EL (cell line): Measurements from ENCODE around the gene AMDHD1.

Experiments
- DNase-seq: peaks from one replicate; pipeline ENCODE4 v3.0.0-alpha.2; 2016

Gene AMDHD1

GRCh38 chr12:95996034-95996658 is 53.0 kb downstream of the AMDHD1 start, which contains the start of gene HAL:
Gene HAL, minus strand, starts transcription at chr12:95996344. Its CDS starts 434 bp downstream, at chr12:95995910.
- no peak for DNase-seq

GRCh38 chr12:95997276-95997675 is 54.1 kb downstream of the AMDHD1 start:
- no peak for DNase-seq

DNA sequence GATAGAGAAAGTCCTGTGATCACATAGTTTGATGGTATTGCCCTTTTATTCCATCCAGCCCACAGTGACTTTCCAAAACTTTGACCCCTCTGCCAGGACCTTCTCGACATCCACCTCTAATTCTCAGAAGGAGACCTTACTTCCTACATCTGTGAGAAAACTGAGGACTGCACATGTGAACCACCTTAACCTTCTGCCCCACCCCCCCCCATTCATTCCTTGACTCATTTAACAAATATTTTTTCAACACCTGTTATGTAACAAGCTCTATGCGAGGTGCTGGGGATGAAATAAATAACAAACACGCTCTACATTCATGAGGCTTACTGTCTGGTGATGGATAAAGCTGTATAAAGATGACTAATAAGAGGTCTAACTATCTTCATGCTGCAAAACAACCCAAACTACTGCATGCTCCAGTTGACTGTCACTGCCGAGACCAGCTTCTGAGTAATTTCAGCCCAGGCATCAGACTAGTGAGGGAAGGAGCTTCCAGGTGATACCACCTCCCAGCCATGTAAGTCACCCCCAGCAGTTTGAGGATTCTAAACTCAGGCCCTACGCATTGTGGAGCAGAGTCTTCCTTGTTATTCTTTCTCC is 54.9 kb downstream of the AMDHD1 start:
- DNase-seq, result no peak

- DNase-seq, result peak; percentile 60
Measured at GRCh38 chr12:95998611-95999286, 55.6 kb downstream of the AMDHD1 start.

DNA sequence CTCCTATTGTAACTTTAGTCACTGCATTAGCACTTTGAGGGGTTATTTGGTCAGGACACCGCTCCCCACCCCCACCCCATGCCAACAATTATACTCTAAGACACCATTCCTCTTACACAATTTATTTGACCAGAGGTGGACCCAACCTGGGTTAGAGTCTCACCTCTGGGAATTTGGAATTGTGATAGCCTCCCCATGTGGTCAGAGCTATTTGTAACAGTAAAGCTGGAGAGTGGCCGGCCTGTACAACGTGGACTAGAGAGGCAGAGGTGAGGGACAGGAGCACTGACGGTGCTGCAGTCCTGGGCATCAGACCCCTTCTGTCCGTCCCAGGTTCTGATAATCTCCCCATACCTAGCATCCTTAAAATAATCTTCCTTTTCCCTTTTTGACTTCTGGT is 56.4 kb downstream of the AMDHD1 start:
- no peak for DNase-seq

DNA sequence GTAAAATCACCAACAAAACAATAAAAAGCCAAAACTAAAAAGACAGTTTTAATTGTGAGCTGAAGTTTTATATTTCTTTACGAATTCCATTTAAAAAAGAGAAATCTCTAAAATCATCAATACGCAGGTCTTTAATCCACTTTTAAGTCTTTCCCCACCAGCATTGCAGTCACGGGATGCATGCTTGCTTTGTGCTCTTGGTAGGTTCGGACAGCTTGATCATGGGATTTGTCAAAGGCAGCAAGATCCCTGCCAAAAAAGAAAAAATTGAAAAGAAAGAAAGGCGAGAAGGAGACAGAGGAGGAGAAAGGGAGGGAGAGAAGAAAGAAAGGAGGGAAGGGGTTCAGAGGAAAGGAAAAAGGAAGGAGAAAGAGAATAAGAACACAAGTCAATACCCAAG is 57.7 kb downstream of the AMDHD1 start:
- no peak for DNase-seq

- no peak for DNase-seq
Measured at GRCh38 chr12:96006727-96007126, 63.6 kb downstream of the AMDHD1 start.

GRCh38 chr12:96007729-96008128 is 64.6 kb downstream of the AMDHD1 start:
- DNase-seq, result no peak

DNA sequence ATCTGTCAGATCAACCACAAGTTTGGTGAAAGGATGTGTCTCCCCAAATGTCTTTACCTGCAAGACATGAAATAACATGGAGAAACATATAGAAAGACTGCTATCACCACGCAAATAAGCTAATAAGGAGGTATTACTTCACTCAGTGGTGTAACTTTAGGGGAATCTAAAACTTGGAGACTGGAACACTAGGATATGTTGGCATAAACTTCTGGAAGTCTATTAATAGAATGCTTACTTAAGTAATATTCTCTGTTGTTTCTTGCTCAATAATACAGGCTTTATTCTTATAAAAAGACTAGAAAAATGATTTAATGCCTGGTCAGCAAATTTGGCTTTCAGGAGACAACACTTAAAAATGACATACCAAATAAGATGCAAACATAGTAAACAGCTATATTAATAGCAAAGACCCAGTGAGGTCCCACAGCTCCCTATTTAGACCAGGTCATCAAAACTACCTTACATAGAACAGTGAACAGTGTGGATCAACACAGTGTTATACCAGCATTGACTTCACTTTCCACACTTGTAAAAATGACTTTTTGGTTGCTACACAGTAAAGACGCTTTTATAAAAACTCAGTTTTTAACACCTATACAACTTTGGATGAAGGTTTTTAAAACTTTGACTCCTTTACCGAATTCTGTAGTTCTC is 71.9 kb downstream of the AMDHD1 start:
- no peak for DNase-seq

- DNase-seq, result peak; percentile 21
Measured at GRCh38 chr12:96015672-96016071, 72.5 kb downstream of the AMDHD1 start.
